Caco-2 (cell line): Measurements from ENCODE around the gene BCAS3. TPM values are rescaled to one million over a fixed set of nuclear protein-coding genes. Genes with fewer than 3 reads are reported as not detected.
A peak's percentile ranks its signal among the peaks of the same experiment; 100 is the strongest.

Experiments
- BruUV-seq: library from RNA; stranded (reverse); fragments of 400-500 nt; replicated peaks from 2 replicates; lab custom pipeline; 2021; lab: Mats Ljungman, UMichigan
- CTCF ChIA-PET: fragments of 300-600 bp; sonication (Branson Sonifier 250); formaldehyde crosslinking; loops from one replicate; lab custom pipeline; 2022; ENCODE audit warnings: antibody characterized with exemption; lab: Charles Lee
- POLR2A ChIA-PET: fragments of 300-600 bp; sonication (Branson Sonifier 250); formaldehyde crosslinking; loops from one replicate; lab custom pipeline; 2022; ENCODE audit warnings: antibody characterized with exemption; lab: Charles Lee
- DNase-seq, 2 experiments: peaks; one replicate each; pipeline versions ENCODE4 v3.0.0 to v3.0.0-alpha.2; 2020 to 2022
- H3K27me3 ChIP-seq: replicated peaks from 2 replicates; pipeline ENCODE4 v1.6.0; 2011; ENCODE audit warnings: low read length; ENCODE audit not compliant: control insufficient read depth, insufficient read depth
- H3K36me3 ChIP-seq: 2 replicates; pipeline ENCODE4 v1.5.1; 2011; ENCODE audit warnings: low read length; ENCODE audit not compliant: control insufficient read depth, insufficient read depth
- H3K4me1 ChIP-seq: fragments of 250-450 bp; sonication (Bioruptor Pico); 2 replicates; pipeline ENCODE4 v1.5.1; 2020; ENCODE audit warnings: mild to moderate bottlenecking
- H3K4me3 ChIP-seq: 2 replicates; pipeline ENCODE4 v1.5.1; 2011; ENCODE audit warnings: low read depth, mild to moderate bottlenecking, control low read depth, low read length
- H3K9me3 ChIP-seq: fragments of 250-450 bp; sonication (Bioruptor Pico); 2 replicates; pipeline ENCODE4 v1.5.1; 2020; ENCODE audit warnings: mild to moderate bottlenecking, moderate library complexity
- H3K27ac Mint-ChIP-seq: one replicate; pipeline ENCODE4 v1.8.0; 2022; ENCODE audit warnings: mixed read lengths; ENCODE audit not compliant: unreplicated experiment
- H3K27me3 Mint-ChIP-seq: one replicate; pipeline ENCODE4 v1.8.0; 2022; ENCODE audit warnings: mixed read lengths; ENCODE audit not compliant: insufficient read depth, unreplicated experiment
- H3K36me3 Mint-ChIP-seq: one replicate; pipeline ENCODE4 v1.8.0; 2022; ENCODE audit warnings: mild to moderate bottlenecking, mixed read lengths; ENCODE audit not compliant: insufficient read depth, unreplicated experiment
- H3K4me1 Mint-ChIP-seq: one replicate; pipeline ENCODE4 v1.8.0; 2022; ENCODE audit warnings: low read depth, mixed read lengths; ENCODE audit not compliant: unreplicated experiment
- H3K4me3 Mint-ChIP-seq: one replicate; pipeline ENCODE4 v1.8.0; 2022; ENCODE audit warnings: mild to moderate bottlenecking, moderate library complexity, mixed read lengths; ENCODE audit not compliant: unreplicated experiment
- H3K9me3 Mint-ChIP-seq: one replicate; pipeline ENCODE4 v1.8.0; 2022; ENCODE audit warnings: mixed read lengths; ENCODE audit not compliant: unreplicated experiment
- CTCF ChIP-seq, 2 experiments: fragments of 200-600 bp in 1 of 2; IDR thresholded peaks; 1 replicate in 1 of 2; 2 replicates in 1 of 2; pipeline versions ENCODE4 v1.5.1 to v1.8.0; 2011 to 2022; ENCODE audit warnings: antibody characterized with exemption in 1 of 2, control low read depth in 1 of 2, inconsistent platforms in 1 of 2, low read depth in 1 of 2, low read length in 1 of 2, mild to moderate bottlenecking in 1 of 2, moderate library complexity in 1 of 2; ENCODE audit not compliant: insufficient read depth in 1 of 2, severe bottlenecking in 1 of 2, unreplicated experiment in 1 of 2
- intact Hi-C: fragments of 100-400 bp; cut with micrococcal nuclease; formaldehyde crosslinking; loops from one replicate; pipeline ENCODE4 v1.10.0; 2022; ENCODE audit not compliant: unreplicated experiment
- total RNA-seq: library from RNA; stranded (reverse); gene quantifications from 2 replicates; pipeline ENCODE4 v1.2.3, GENCODE V29; 2022

The BCAS3 gene
- total RNA-seq, 1 experiment from 2014 or later, result 44.1 TPM

- Histone ChIP-seq H3K4me3 (no peak overlapping the region), H3K27me3 (no peaks in the 10 kb centered on the region), H3K9me3 (no peaks in the 10 kb centered on the region), H3K36me3 (no peaks in the 10 kb centered on the region), H3K4me1 (peaks cover 3% of the 10 kb centered on the region; the same call in 1 of the 2 replicates)
- ChIA-PET POLR2A (no interaction called here), CTCF (no interaction called here)
- Mint-ChIP-seq H3K4me1 (peaks cover 5% of the 10 kb centered on the region), H3K4me3 (no peak overlapping the region), H3K27me3 (no peaks in the 10 kb centered on the region), H3K9me3 (no peaks in the 10 kb centered on the region), H3K27ac (no peak overlapping the region), H3K36me3 (no peaks in the 10 kb centered on the region)
- no peak for DNase-seq
- intact Hi-C loops, result no loop called here
- TF ChIP-seq CTCF (IDR thresholded peaks at IDR 0.05; ENCODE audit: insufficient read depth in 1 of 2, low read depth in 1 of 2, low read length in 1 of 2, severe bottlenecking in 1 of 2, unreplicated experiment in 1 of 2), result no peak
- BruUV-seq, result no TSS peak
Measured at GRCh38 chr17:60699090-60699489, 21.4 kb downstream of the BCAS3 start.

- H3K36me3 Mint-ChIP-seq, result no peaks in the 10 kb centered on the region
- CTCF ChIA-PET, result no interaction called here
- no peak for TF ChIP-seq CTCF (IDR thresholded peaks at IDR 0.05; ENCODE audit: insufficient read depth in 1 of 2, low read depth in 1 of 2, low read length in 1 of 2, severe bottlenecking in 1 of 2, unreplicated experiment in 1 of 2)
- Histone ChIP-seq H3K4me1 (peaks cover 7% of the 10 kb centered on the region; the same call in 1 of the 2 replicates), H3K4me3 (no peak overlapping the region), H3K36me3 (no peaks in the 10 kb centered on the region), H3K27me3 (no peaks in the 10 kb centered on the region), H3K9me3 (peaks cover 3% of the 10 kb centered on the region; the same call in 1 of the 2 replicates)
- H3K4me3 Mint-ChIP-seq, result no peak overlapping the region
- H3K27me3 Mint-ChIP-seq, result no peaks in the 10 kb centered on the region
- intact Hi-C loops, result no loop called here
- DNase-seq, result peak in 1 of 2 experiments; percentile 2
- H3K27ac Mint-ChIP-seq, result no peak overlapping the region
- POLR2A ChIA-PET, result no interaction called here
- no peaks in the 10 kb centered on the region for H3K9me3 Mint-ChIP-seq
- no TSS peak for BruUV-seq
- H3K4me1 Mint-ChIP-seq, result peaks cover 8% of the 10 kb centered on the region
Measured at GRCh38 chr17:60704170-60704569, 26.5 kb downstream of the BCAS3 start.

- Mint-ChIP-seq H3K9me3 (no peaks in the 10 kb centered on the region), H3K27me3 (no peaks in the 10 kb centered on the region), H3K4me3 (peak overlapping the region; percentile 3), H3K27ac (peak overlapping the region; percentile 11), H3K4me1 (peaks cover 10% of the 10 kb centered on the region), H3K36me3 (no peaks in the 10 kb centered on the region)
- Histone ChIP-seq H3K9me3 (no peaks in the 10 kb centered on the region), H3K36me3 (no peaks in the 10 kb centered on the region), H3K27me3 (no peaks in the 10 kb centered on the region), H3K4me1 (peaks cover 7% of the 10 kb centered on the region), H3K4me3 (no peak overlapping the region)
- TF ChIP-seq CTCF (IDR thresholded peaks at IDR 0.05; ENCODE audit: insufficient read depth in 1 of 2, low read depth in 1 of 2, low read length in 1 of 2, severe bottlenecking in 1 of 2, unreplicated experiment in 1 of 2), result no peak
- CTCF ChIA-PET, result interaction anchor here (0.8 to 1.0 kb wide), 3 partner anchors 8 to 686 kb away, joined by 3 read pairs; no protein-coding TSS in a partner anchor
- intact Hi-C loops, result no loop called here
- peak in 1 of 2 experiments; percentile 9 for DNase-seq
- POLR2A ChIA-PET, result no interaction called here
- no TSS peak for BruUV-seq
Measured at GRCh38 chr17:60712675-60713074, 35.0 kb downstream of the BCAS3 start.
